ENCODE data around the gene CDC42. TPM values are rescaled to one million over a fixed set of nuclear protein-coding genes. Genes with fewer than 3 reads are reported as not detected.

The CDC42 gene
- total and polyA plus RNA-seq, 5 donors from 2014 or later, result 290 to 513 (median 376) TPM

DNA sequence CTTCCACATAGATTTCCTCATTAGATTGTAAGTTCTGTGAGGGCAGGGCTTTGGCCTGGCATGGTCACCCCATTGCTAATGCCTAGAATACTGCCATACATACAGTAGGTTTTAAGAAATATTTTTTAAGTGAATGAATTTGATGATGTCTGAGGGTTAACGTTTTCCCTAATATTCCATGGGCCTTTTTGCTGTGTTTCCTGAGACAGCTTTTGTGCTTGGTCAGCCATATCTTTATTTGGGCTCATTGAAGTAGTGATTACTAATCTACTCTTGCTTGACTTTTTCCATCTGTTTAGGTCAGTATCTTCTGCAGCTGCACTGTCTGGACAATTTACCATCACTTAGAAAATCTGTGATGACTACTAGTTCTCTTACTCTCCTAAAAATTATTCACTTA, 3.5 kb downstream of the CDC42 start:
- ATAC-seq (ENCODE audit: low read depth in 2 of 2), result no peak
- peak overlapping the region; percentile 63 for H3K27ac ChIP-seq (ENCODE audit: insufficient read depth, low read length, poor library complexity, severe bottlenecking)
- H3K4me3 ChIP-seq (ENCODE audit: low read depth, low read length), result peak overlapping the region; percentile 70
- Mint-ChIP-seq H3K36me3 (peaks cover 17% of the 10 kb centered on the region), H3K4me1 (peaks cover 32 to 87% (median 66%) of the 10 kb centered on the region in 4 donors), H3K9me3 (peaks cover 0 to 4% (median 1%) of the 10 kb centered on the region in 7 donors), H3K4me3 (peak overlapping the region; percentile 66 to 91 (median 81)), H3K27me3 (peaks cover 4% of the 10 kb centered on the region), H3K27ac (peak overlapping the region in 1 of 3 donors; percentile 90)
- peaks cover 20% of the 10 kb centered on the region for H3K36me3 ChIP-seq (ENCODE audit: control insufficient read depth, insufficient read depth, low read length)
- H3K4me1 ChIP-seq (ENCODE audit: control insufficient read depth, insufficient read depth, low read length, poor library complexity, severe bottlenecking), result peaks cover 72% of the 10 kb centered on the region
- H3K9me3 ChIP-seq (ENCODE audit: control insufficient read depth in 2 of 2, low read length in 2 of 2), result no peaks in the 10 kb centered on the region
- H3K27me3 ChIP-seq (ENCODE audit: control insufficient read depth, insufficient read depth, low read length), result no peaks in the 10 kb centered on the region
- DNase-seq, result no peak

DNA sequence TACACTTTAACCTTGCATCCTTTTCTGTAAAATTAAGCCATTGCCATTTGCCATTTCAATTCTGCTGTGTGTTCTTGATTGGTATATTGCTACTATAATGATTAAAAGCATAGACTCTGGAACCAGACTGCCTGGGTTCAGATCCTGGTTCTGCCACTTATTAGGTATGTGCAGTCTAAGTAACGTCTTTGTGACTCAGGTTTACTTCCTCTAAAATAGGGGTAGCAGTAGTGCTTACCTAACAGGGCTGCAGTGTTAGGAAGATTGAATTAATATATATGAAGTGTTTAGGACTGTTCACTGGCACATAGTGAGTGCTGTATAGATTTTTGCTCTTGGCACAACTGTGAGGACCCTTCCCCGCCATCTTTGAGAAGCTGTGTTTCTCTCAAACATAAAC, 4.4 kb downstream of the CDC42 start:
- H3K4me1 Mint-ChIP-seq, result peaks cover 31 to 85% (median 63%) of the 10 kb centered on the region in 4 donors
- Histone ChIP-seq H3K36me3 (ENCODE audit: control insufficient read depth, insufficient read depth, low read length) (peaks cover 20% of the 10 kb centered on the region), H3K4me1 (ENCODE audit: control insufficient read depth, insufficient read depth, low read length, poor library complexity, severe bottlenecking) (peaks cover 80% of the 10 kb centered on the region), H3K27ac (ENCODE audit: insufficient read depth, low read length, poor library complexity, severe bottlenecking) (peak overlapping the region; percentile 63), H3K9me3 (ENCODE audit: control insufficient read depth in 2 of 2, low read length in 2 of 2) (no peaks in the 10 kb centered on the region), H3K27me3 (ENCODE audit: control insufficient read depth, insufficient read depth, low read length) (no peaks in the 10 kb centered on the region), H3K4me3 (ENCODE audit: low read depth, low read length) (peak overlapping the region; percentile 70)
- DNase-seq (peak in 1 of 3 donors; percentile 29), ATAC-seq (ENCODE audit: low read depth in 2 of 2) (no peak)
- H3K27me3 Mint-ChIP-seq, result peaks cover 4% of the 10 kb centered on the region
- peak overlapping the region; percentile 52 to 90 (median 82) for H3K27ac Mint-ChIP-seq
- H3K9me3 Mint-ChIP-seq, result peaks cover 0 to 4% (median 1%) of the 10 kb centered on the region in 7 donors
- peaks cover 17% of the 10 kb centered on the region for H3K36me3 Mint-ChIP-seq
- H3K4me3 Mint-ChIP-seq, result peak overlapping the region; percentile 35 to 91 (median 81)

- H3K36me3 Mint-ChIP-seq, result peaks cover 17% of the 10 kb centered on the region
- H3K27ac ChIP-seq (ENCODE audit: insufficient read depth, low read length, poor library complexity, severe bottlenecking), result no peak overlapping the region
- H3K9me3 Mint-ChIP-seq, result peaks cover 0 to 4% (median 0%) of the 10 kb centered on the region in 7 donors
- peak overlapping the region; percentile 22 for H3K4me3 ChIP-seq (ENCODE audit: low read depth, low read length)
- H3K27ac Mint-ChIP-seq, result no peak overlapping the region
- H3K4me1 ChIP-seq (ENCODE audit: control insufficient read depth, insufficient read depth, low read length, poor library complexity, severe bottlenecking), result peaks cover 89% of the 10 kb centered on the region
- peak overlapping the region; percentile 57 to 91 (median 81) for H3K4me3 Mint-ChIP-seq
- H3K9me3 ChIP-seq (ENCODE audit: control insufficient read depth in 2 of 2, low read length in 2 of 2), result no peaks in the 10 kb centered on the region
- no peak for DNase-seq
- H3K4me1 Mint-ChIP-seq, result peaks cover 36 to 88% (median 68%) of the 10 kb centered on the region in 4 donors
- no peaks in the 10 kb centered on the region for H3K27me3 ChIP-seq (ENCODE audit: control insufficient read depth, insufficient read depth, low read length)
- H3K27me3 Mint-ChIP-seq, result no peaks in the 10 kb centered on the region
- peaks cover 20% of the 10 kb centered on the region for H3K36me3 ChIP-seq (ENCODE audit: control insufficient read depth, insufficient read depth, low read length)
- no peak for ATAC-seq (ENCODE audit: low read depth in 2 of 2)
Observed at GRCh38 chr1:22057861-22058260, 5.4 kb downstream of the CDC42 start.

GRCh38 chr1:22064751-22065402, 12.4 kb downstream of the CDC42 start:
- no peaks in the 10 kb centered on the region for H3K27me3 Mint-ChIP-seq
- H3K36me3 ChIP-seq (ENCODE audit: control insufficient read depth, insufficient read depth, low read length), result peaks cover 27% of the 10 kb centered on the region
- peak overlapping the region; percentile 53 for H3K27ac ChIP-seq (ENCODE audit: insufficient read depth, low read length, poor library complexity, severe bottlenecking)
- H3K9me3 ChIP-seq (ENCODE audit: control insufficient read depth in 2 of 2, low read length in 2 of 2), result no peaks in the 10 kb centered on the region
- peak overlapping the region; percentile 49 to 75 (median 69) for H3K4me3 Mint-ChIP-seq
- peaks cover 97% of the 10 kb centered on the region for H3K4me1 ChIP-seq (ENCODE audit: control insufficient read depth, insufficient read depth, low read length, poor library complexity, severe bottlenecking)
- no peaks in the 10 kb centered on the region for H3K27me3 ChIP-seq (ENCODE audit: control insufficient read depth, insufficient read depth, low read length)
- peak overlapping the region; percentile 5 to 67 (median 59) for H3K27ac Mint-ChIP-seq
- ATAC-seq (ENCODE audit: low read depth in 2 of 2) (no peak), DNase-seq (no peak)
- H3K4me1 Mint-ChIP-seq, result peaks cover 45 to 93% (median 76%) of the 10 kb centered on the region in 4 donors
- no peaks in the 10 kb centered on the region for H3K9me3 Mint-ChIP-seq
- H3K36me3 Mint-ChIP-seq, result peaks cover 37% of the 10 kb centered on the region
- peak overlapping the region; percentile 63 for H3K4me3 ChIP-seq (ENCODE audit: low read depth, low read length)

DNA sequence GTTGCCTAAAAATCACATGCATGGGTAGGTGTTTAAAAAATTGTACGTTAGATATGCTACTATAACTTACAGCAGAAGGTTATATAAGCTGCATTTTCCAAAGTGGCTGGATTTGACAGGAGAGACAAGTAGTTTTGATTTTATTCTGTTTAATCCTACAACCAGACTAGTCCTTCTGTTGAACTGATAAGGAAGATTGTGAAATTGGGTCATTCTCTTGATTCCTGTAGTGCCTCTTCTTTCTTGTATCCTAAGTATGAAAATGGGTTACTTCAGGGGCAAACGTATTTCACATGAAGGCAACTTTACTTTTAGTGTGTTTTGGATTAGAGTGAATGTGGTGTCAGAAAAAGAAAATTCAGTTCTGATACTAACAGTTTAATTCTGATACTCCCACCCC, 19.0 kb downstream of the CDC42 start:
- peak overlapping the region; percentile 13 to 72 (median 66) for H3K4me3 Mint-ChIP-seq
- H3K9me3 Mint-ChIP-seq, result peaks cover 0 to 1% (median 0%) of the 10 kb centered on the region in 7 donors
- H3K27me3 Mint-ChIP-seq, result no peaks in the 10 kb centered on the region
- Histone ChIP-seq H3K4me1 (ENCODE audit: control insufficient read depth, insufficient read depth, low read length, poor library complexity, severe bottlenecking) (peaks cover 86% of the 10 kb centered on the region), H3K4me3 (ENCODE audit: low read depth, low read length) (peak overlapping the region; percentile 22), H3K27ac (ENCODE audit: insufficient read depth, low read length, poor library complexity, severe bottlenecking) (peak overlapping the region; percentile 42), H3K36me3 (ENCODE audit: control insufficient read depth, insufficient read depth, low read length) (peaks cover 40% of the 10 kb centered on the region), H3K27me3 (ENCODE audit: control insufficient read depth, insufficient read depth, low read length) (no peaks in the 10 kb centered on the region), H3K9me3 (ENCODE audit: control insufficient read depth in 2 of 2, low read length in 2 of 2) (no peaks in the 10 kb centered on the region)
- peak overlapping the region in 2 of 3 donors; percentile 55 to 60 for H3K27ac Mint-ChIP-seq
- no peak for DNase-seq
- H3K4me1 Mint-ChIP-seq, result peaks cover 50 to 92% (median 70%) of the 10 kb centered on the region in 4 donors
- ATAC-seq (ENCODE audit: low read depth in 2 of 2), result no peak
- H3K36me3 Mint-ChIP-seq, result peaks cover 49% of the 10 kb centered on the region

- DNase-seq (no peak), ATAC-seq (ENCODE audit: low read depth in 2 of 2) (no peak)
- no peaks in the 10 kb centered on the region for H3K27me3 ChIP-seq (ENCODE audit: control insufficient read depth, insufficient read depth, low read length)
- H3K36me3 ChIP-seq (ENCODE audit: control insufficient read depth, insufficient read depth, low read length), result peaks cover 52% of the 10 kb centered on the region
- Mint-ChIP-seq H3K36me3 (peaks cover 50% of the 10 kb centered on the region), H3K27me3 (no peaks in the 10 kb centered on the region), H3K4me1 (peaks cover 52 to 96% (median 73%) of the 10 kb centered on the region in 4 donors), H3K4me3 (peak overlapping the region; percentile 54 to 86 (median 74)), H3K9me3 (peaks cover 0 to 2% (median 0%) of the 10 kb centered on the region in 7 donors), H3K27ac (peak overlapping the region; percentile 57 to 78 (median 60))
- H3K4me1 ChIP-seq (ENCODE audit: control insufficient read depth, insufficient read depth, low read length, poor library complexity, severe bottlenecking), result peaks cover 87% of the 10 kb centered on the region
- peak overlapping the region; percentile 59 for H3K4me3 ChIP-seq (ENCODE audit: low read depth, low read length)
- no peaks in the 10 kb centered on the region for H3K9me3 ChIP-seq (ENCODE audit: control insufficient read depth in 2 of 2, low read length in 2 of 2)
- peak overlapping the region; percentile 60 for H3K27ac ChIP-seq (ENCODE audit: insufficient read depth, low read length, poor library complexity, severe bottlenecking)
Observed at GRCh38 chr1:22074803-22075202, 22.3 kb downstream of the CDC42 start.

DNA sequence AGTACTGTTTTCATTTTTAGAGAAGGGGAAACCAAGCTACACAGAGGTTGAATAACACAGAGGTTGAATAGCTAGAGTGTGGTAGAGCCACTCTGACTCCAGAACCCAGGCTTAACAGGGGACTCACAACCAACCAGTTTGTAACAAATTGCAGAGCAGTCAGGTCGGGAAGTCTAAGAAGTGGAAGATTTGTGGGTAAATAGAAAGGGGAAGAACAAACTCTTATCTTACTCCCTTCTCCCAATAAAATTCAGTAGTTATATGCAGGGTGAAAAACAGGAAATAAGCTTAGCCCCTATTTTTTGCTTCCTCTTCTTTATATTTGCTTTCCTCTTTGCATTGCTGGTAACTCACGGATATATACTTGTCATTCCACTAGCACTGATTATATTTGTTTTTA, 23.2 kb downstream of the CDC42 start:
- H3K36me3 ChIP-seq (ENCODE audit: control insufficient read depth, insufficient read depth, low read length), result peaks cover 53% of the 10 kb centered on the region
- H3K27ac Mint-ChIP-seq, result peak overlapping the region; percentile 19 to 62 (median 53)
- no peaks in the 10 kb centered on the region for H3K9me3 ChIP-seq (ENCODE audit: control insufficient read depth in 2 of 2, low read length in 2 of 2)
- H3K4me3 Mint-ChIP-seq, result peak overlapping the region; percentile 71 to 86 (median 78)
- peaks cover 50 to 95% (median 72%) of the 10 kb centered on the region in 4 donors for H3K4me1 Mint-ChIP-seq
- ATAC-seq (ENCODE audit: low read depth in 2 of 2) (no peak), DNase-seq (no peak)
- no peaks in the 10 kb centered on the region for H3K27me3 ChIP-seq (ENCODE audit: control insufficient read depth, insufficient read depth, low read length)
- H3K9me3 Mint-ChIP-seq, result peaks cover 0 to 2% (median 0%) of the 10 kb centered on the region in 7 donors
- no peaks in the 10 kb centered on the region for H3K27me3 Mint-ChIP-seq
- peaks cover 88% of the 10 kb centered on the region for H3K4me1 ChIP-seq (ENCODE audit: control insufficient read depth, insufficient read depth, low read length, poor library complexity, severe bottlenecking)
- peaks cover 48% of the 10 kb centered on the region for H3K36me3 Mint-ChIP-seq
- H3K27ac ChIP-seq (ENCODE audit: insufficient read depth, low read length, poor library complexity, severe bottlenecking), result peak overlapping the region; percentile 60
- peak overlapping the region; percentile 59 for H3K4me3 ChIP-seq (ENCODE audit: low read depth, low read length)

Data from CD4-positive, CD25-positive, alpha-beta regulatory T cell (primary cell).